NOMO-1 treated with dmso at 0.1 percent for 144 hours (cell line): ENCODE results near the gene NUDT5.
A peak's percentile ranks its signal among the peaks of the same experiment; 100 is the strongest.

Experiments used
- DNase-seq: peaks from one replicate; lab custom pipeline; 2025; ENCODE audit not compliant: unreplicated experiment; lab: John Stamatoyannopoulos, UW

The NUDT5 gene

GRCh38 chr10:12165999-12166775 lies 29.5 kb downstream of the NUDT5 start:
- DNase-seq: no peak

GRCh38 chr10:12165036-12165435 lies 30.7 kb downstream of the NUDT5 start:
- DNase-seq: no peak

- no peak for DNase-seq
These were observed 31.6 kb downstream of the NUDT5 start for GRCh38 chr10:12164085-12164484.

GRCh38 chr10:12162927-12163326 lies 32.8 kb downstream of the NUDT5 start:
- DNase-seq: no peak

- DNase-seq: no peak
These were observed 35.0 kb downstream of the NUDT5 start for GRCh38 chr10:12160664-12161063.

GRCh38 chr10:12158111-12158510 lies 37.6 kb downstream of the NUDT5 start:
- peak; percentile 69 for DNase-seq

- DNase-seq: no peak
These were observed 39.1 kb downstream of the NUDT5 start for GRCh38 chr10:12156367-12157123.

GRCh38 chr10:12154516-12154915 lies 41.2 kb downstream of the NUDT5 start:
- no peak for DNase-seq

GRCh38 chr10:12150163-12150562 lies 45.5 kb downstream of the NUDT5 start:
- DNase-seq: no peak

- no peak for DNase-seq
These were observed 51.2 kb downstream of the NUDT5 start for GRCh38 chr10:12144538-12144937.

- no peak for DNase-seq
These were observed 55.7 kb downstream of the NUDT5 start for GRCh38 chr10:12140038-12140437.

- no peak for DNase-seq
These were observed 60.1 kb downstream of the NUDT5 start for GRCh38 chr10:12135631-12136030.

GRCh38 chr10:12130237-12130872 lies 65.3 kb downstream of the NUDT5 start:
- peak; percentile 50 for DNase-seq

- peak; percentile 88 for DNase-seq
These were observed 66.2 kb downstream of the NUDT5 start, which contains the start of gene SEC61A2 for GRCh38 chr10:12129222-12130111. Gene SEC61A2, plus strand, starts transcription at chr10:12129677. Its CDS starts 111 bp downstream, at chr10:12129788.

GRCh38 chr10:12121673-12122072 lies 74.0 kb downstream of the NUDT5 start:
- DNase-seq: no peak
